MCF 10A (cell line): ENCODE measurements around the gene LHX3. TPM values are rescaled to one million over a fixed set of nuclear protein-coding genes. Genes with fewer than 3 reads are reported as not detected.

Experiments used
- Bru-seq: library from RNA; stranded (reverse); fragments of 400-500 nt; gene quantifications from one replicate; lab custom pipeline; 2021; lab: Mats Ljungman, UMichigan
- BruChase-seq, 2 experiments: library from RNA; stranded (reverse); fragments of 400-500 nt; gene quantifications; one replicate each; lab custom pipeline; 2021; lab: Mats Ljungman, UMichigan
- BruUV-seq: library from RNA; stranded (reverse); fragments of 400-500 nt; replicated peaks from 2 replicates; lab custom pipeline; 2021; lab: Mats Ljungman, UMichigan
- CTCF ChIA-PET: fragments of 300-600 bp; sonication (Branson Sonifier 250); formaldehyde crosslinking; extraction: SDS; loops from one replicate; lab custom pipeline; 2021; ENCODE audit warnings: antibody characterized with exemption, inconsistent platforms; lab: Yijun Ruan, JAX
- POLR2A ChIA-PET: fragments of 300-600, 350-650 bp; sonication (Branson Sonifier 250); formaldehyde crosslinking; extraction: SDS; loops from one replicate; lab custom pipeline; 2020; ENCODE audit warnings: antibody characterized with exemption, inconsistent platforms; lab: Yijun Ruan, JAX
- DNase-seq: peaks from one replicate; pipeline ENCODE4 v3.0.0-alpha.2; 2018; ENCODE audit not compliant: unreplicated experiment
- H3K27ac Mint-ChIP-seq: one replicate; pipeline ENCODE4 v1.8.0; 2022; ENCODE audit warnings: mild to moderate bottlenecking, low read depth, mixed read lengths; ENCODE audit not compliant: unreplicated experiment
- H3K27me3 Mint-ChIP-seq: one replicate; pipeline ENCODE4 v1.8.0; 2022; ENCODE audit warnings: mixed read lengths; ENCODE audit not compliant: insufficient read depth, unreplicated experiment
- H3K36me3 Mint-ChIP-seq: one replicate; pipeline ENCODE4 v1.8.0; 2022; ENCODE audit warnings: mild to moderate bottlenecking, moderate library complexity, mixed read lengths; ENCODE audit not compliant: insufficient read depth, unreplicated experiment
- H3K4me1 Mint-ChIP-seq: one replicate; pipeline ENCODE4 v1.8.0; 2022; ENCODE audit warnings: mixed read lengths; ENCODE audit not compliant: insufficient read depth, unreplicated experiment
- H3K4me3 Mint-ChIP-seq: one replicate; pipeline ENCODE4 v1.8.0; 2022; ENCODE audit warnings: mild to moderate bottlenecking, moderate library complexity, mixed read lengths; ENCODE audit not compliant: unreplicated experiment
- H3K9me3 Mint-ChIP-seq: one replicate; pipeline ENCODE4 v1.8.0; 2022; ENCODE audit warnings: mixed read lengths; ENCODE audit not compliant: unreplicated experiment
- CTCF ChIP-seq: fragments of 200-600 bp; IDR thresholded peaks from one replicate; pipeline ENCODE4 v1.8.0; 2022; ENCODE audit warnings: antibody characterized with exemption, mild to moderate bottlenecking; ENCODE audit not compliant: unreplicated experiment
- intact Hi-C: fragments of 100-400 bp; cut with micrococcal nuclease; formaldehyde crosslinking; loops from 2 replicates; pipeline ENCODE4 v1.14.1; 2022
- long read RNA-seq: library from polyadenylated mRNA; stranded (forward); transcript quantifications from one replicate; pipeline ENCODE4 v2.0.0, GENCODE V29; 2022
- total RNA-seq: library from RNA; stranded (reverse); gene quantifications from 2 replicates; pipeline ENCODE4 v1.2.3, GENCODE V29; 2022

The LHX3 gene
- total RNA-seq (0.22 and 0.26 TPM in 2 replicates), Bru-seq, nascent RNA (percentile 15 among the genes with signal in this experiment), BruChase-seq, experiment 1, labeled RNA remaining after a 6-hour chase (percentile 12 among the genes with signal in this experiment), BruChase-seq, experiment 2, labeled RNA remaining after a 2-hour chase (percentile 12 among the genes with signal in this experiment)
- long read RNA-seq: 0 reads

GRCh38 chr9:136204838-136205706 lies at the start of gene LHX3:
LHX3 (minus strand) TSS chr9:136205128; CDS start chr9:136205012, 116 bp downstream.
- Mint-ChIP-seq H3K4me1 (no peaks in the 10 kb centered on the region), H3K27me3 (peaks cover 11% of the 10 kb centered on the region), H3K9me3 (no peaks in the 10 kb centered on the region), H3K27ac (no peak within 1 kb of the TSS), H3K36me3 (peaks cover 22% of the 10 kb centered on the region), H3K4me3 (no peak within 1 kb of the TSS)
- no peak for TF ChIP-seq CTCF
- no TSS peak for BruUV-seq
- ChIA-PET POLR2A (no interaction called here), CTCF (interaction anchor here (1.4 kb wide), 1 partner anchor 79 kb away, joined by 7 read pairs; no protein-coding TSS in a partner anchor)
- DNase-seq: no peak
- intact Hi-C loops: no loop called here

- Mint-ChIP-seq H3K36me3 (no peaks in the 10 kb centered on the region), H3K4me3 (no peak overlapping the region), H3K4me1 (peaks cover 7% of the 10 kb centered on the region), H3K9me3 (no peaks in the 10 kb centered on the region), H3K27me3 (no peaks in the 10 kb centered on the region), H3K27ac (no peak overlapping the region)
- no TSS peak for BruUV-seq
- no peak for TF ChIP-seq CTCF
- ChIA-PET POLR2A (no interaction called here), CTCF (interaction anchor here (0.7 to 1.3 kb wide), 2 partner anchors 31 to 35 kb away, joined by 3 to 5 read pairs; no protein-coding TSS in a partner anchor)
- intact Hi-C loops: no loop called here
- no peak for DNase-seq
Observed at GRCh38 chr9:136253246-136254130, 48.6 kb upstream of the LHX3 start.

- no peak for TF ChIP-seq CTCF
- no peaks in the 10 kb centered on the region for H3K27me3 Mint-ChIP-seq
- intact Hi-C loops: no loop called here
- H3K4me3 Mint-ChIP-seq: no peak overlapping the region
- CTCF ChIA-PET: interaction anchor here (0.7 to 1.3 kb wide), 2 partner anchors 31 to 35 kb away, joined by 3 to 5 read pairs; no protein-coding TSS in a partner anchor
- no peak for DNase-seq
- POLR2A ChIA-PET: no interaction called here
- peaks cover 7% of the 10 kb centered on the region for H3K4me1 Mint-ChIP-seq
- H3K9me3 Mint-ChIP-seq: no peaks in the 10 kb centered on the region
- BruUV-seq: no TSS peak
- no peaks in the 10 kb centered on the region for H3K36me3 Mint-ChIP-seq
- H3K27ac Mint-ChIP-seq: no peak overlapping the region
Observed at GRCh38 chr9:136252846-136253245, 47.9 kb upstream of the LHX3 start.
